HG02798 (cell line): ENCODE measurements around the gene TTL.
A peak's percentile ranks its signal among the peaks of the same experiment; 100 is the strongest.

Experiments
- ATAC-seq: cut with Tn5 transposase; IDR thresholded peaks from one replicate; pipeline ENCODE4 v1.9.1; 2021; ENCODE audit warnings: mild to moderate bottlenecking; ENCODE audit not compliant: unreplicated experiment, poor library complexity

TTL gene

GRCh38 chr2:112577756-112578155 lies 95.8 kb downstream of the TTL start:
- ATAC-seq: no peak

GRCh38 chr2:112579241-112579640 lies 97.3 kb downstream of the TTL start:
- no peak for ATAC-seq

GRCh38 chr2:112580084-112580483 lies 98.1 kb downstream of the TTL start:
- ATAC-seq: no peak

- no peak for ATAC-seq
Observed at GRCh38 chr2:112582314-112582746, 100.4 kb downstream of the TTL start.

GRCh38 chr2:112583497-112584133 lies 101.7 kb downstream of the TTL start:
- no peak for ATAC-seq

- ATAC-seq: peak; percentile 90
Observed at GRCh38 chr2:112584134-112584890, 102.4 kb downstream of the TTL start, which contains the start of gene CHCHD5. Gene CHCHD5 (plus strand): TSS chr2:112584609. CDS start chr2:112584648, 39 bp downstream.

GRCh38 chr2:112584891-112585250 lies 102.9 kb downstream of the TTL start:
- no peak for ATAC-seq

- ATAC-seq: no peak
Observed at GRCh38 chr2:112585400-112585799, 103.4 kb downstream of the TTL start.

GRCh38 chr2:112585873-112586464 lies 104.0 kb downstream of the TTL start:
- ATAC-seq: no peak

GRCh38 chr2:112588611-112589045 lies 106.7 kb downstream of the TTL start:
- no peak for ATAC-seq
